Measurements from ENCODE around the gene RNLS. TPM values are rescaled to one million over a fixed set of nuclear protein-coding genes. Genes with fewer than 3 reads are reported as not detected.

RNLS gene
- total and polyA plus RNA-seq, 2 of the 8 experiments (the other 6 are each of a cell fraction or from before 2014, with no cell fraction given): 7.5 to 12.7 TPM

DNA sequence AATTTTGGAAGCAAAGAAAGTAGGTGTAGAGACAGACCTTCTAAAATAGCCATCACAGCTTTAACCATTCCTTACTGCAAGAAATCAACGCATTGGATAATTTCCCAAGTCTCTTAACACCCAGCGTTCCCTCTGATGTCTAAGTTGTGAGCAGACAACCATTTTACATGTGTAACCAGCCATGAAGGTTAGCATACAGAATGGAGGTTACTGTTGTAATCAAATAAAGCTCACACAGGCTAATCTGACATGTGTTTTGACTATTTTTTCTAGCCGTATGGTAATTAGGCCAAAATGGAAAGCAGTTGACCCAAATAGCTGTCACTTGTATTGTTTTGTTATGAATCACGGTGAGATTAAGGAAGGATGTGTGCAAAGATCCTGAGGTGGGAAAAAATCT is 336.4 kb downstream of the RNLS start (continued):
- TF ChIP-seq BACH1 (IDR thresholded peaks at IDR 0.05; ENCODE audit: low read length) (no peak), JUN (IDR thresholded peaks at IDR 0.05; ENCODE audit: low read depth, low read length) (no peak), SAP30 (IDR thresholded peaks at IDR 0.05; ENCODE audit: insufficient read depth, insufficient replicate concordance, low read length) (no peak), CBX8 (IDR thresholded peaks at IDR 0.05; ENCODE audit: borderline replicate concordance, low read depth, low read length) (no peak), TBP (IDR thresholded peaks at IDR 0.05; ENCODE audit: low read depth, low read length) (no peak)
